A673 (cell line): ENCODE results near the gene EAPP. TPM values are rescaled to one million over a fixed set of nuclear protein-coding genes. Genes with fewer than 3 reads are reported as not detected.

ENCODE experiments used
- BruUV-seq: library from RNA; stranded (reverse); fragments of 400-500 nt; replicated peaks from 2 replicates; lab custom pipeline; 2021; lab: Mats Ljungman, UMichigan
- CTCF ChIA-PET: fragments of 300-600 bp; sonication (Branson Sonifier 250); formaldehyde crosslinking; loops from one replicate; lab custom pipeline; 2022; ENCODE audit warnings: antibody characterized with exemption; lab: Charles Lee
- POLR2A ChIA-PET: fragments of 300-600 bp; sonication (Branson Sonifier 250); formaldehyde crosslinking; loops from one replicate; lab custom pipeline; 2022; ENCODE audit warnings: antibody characterized with exemption; ENCODE audit not compliant: low non-redundant PET; lab: Charles Lee
- DNase-seq: peaks from one replicate; pipeline ENCODE4 v3.0.0-alpha.2; 2015; ENCODE audit warnings: low spot score
- H3K27ac ChIP-seq: fragments of 200-600 bp; sonication (generic); 2 replicates; pipeline ENCODE4 v1.5.1; 2016; ENCODE audit warnings: mixed run types, low read depth, mild to moderate bottlenecking, mixed read lengths, antibody characterized with exemption, low read length; ENCODE audit not compliant: poor library complexity, severe bottlenecking
- H3K27me3 ChIP-seq: fragments of 200-600 bp; sonication (generic); replicated peaks from 2 replicates; pipeline ENCODE4 v1.6.1; 2017; ENCODE audit warnings: mixed run types, low read depth, mild to moderate bottlenecking, mixed read lengths, antibody characterized with exemption, low read length; ENCODE audit not compliant: insufficient read depth, poor library complexity
- H3K36me3 ChIP-seq: fragments of 200-600 bp; sonication (generic); 2 replicates; pipeline ENCODE4 v1.6.1; 2016; ENCODE audit warnings: mixed run types, mild to moderate bottlenecking, mixed read lengths, antibody characterized with exemption, low read length; ENCODE audit not compliant: insufficient read depth, poor library complexity, severe bottlenecking
- H3K4me1 ChIP-seq: fragments of 200-600 bp; sonication (generic); 2 replicates; pipeline ENCODE4 v1.6.1; 2017; ENCODE audit warnings: mixed run types, mild to moderate bottlenecking, mixed read lengths, antibody characterized with exemption, low read length; ENCODE audit not compliant: insufficient read depth, poor library complexity, severe bottlenecking
- H3K4me3 ChIP-seq: fragments of 200-600 bp; sonication (generic); 2 replicates; pipeline ENCODE4 v1.5.1; 2016; ENCODE audit warnings: low read depth, mixed run types, mild to moderate bottlenecking, mixed read lengths, low read length; ENCODE audit not compliant: poor library complexity, severe bottlenecking
- H3K9me3 ChIP-seq: fragments of 200-600 bp; sonication (generic); 2 replicates; pipeline ENCODE4 v1.6.1; 2016; ENCODE audit warnings: mixed run types, low read depth, mild to moderate bottlenecking, mixed read lengths, antibody characterized with exemption, low read length; ENCODE audit not compliant: poor library complexity, severe bottlenecking
- EZH2 ChIP-seq: fragments of 200-600 bp; sonication (generic); IDR thresholded peaks from 2 replicates; pipeline ENCODE4 v1.6.1; 2017; ENCODE audit warnings: borderline replicate concordance, low read depth, mild to moderate bottlenecking, mixed read lengths, antibody characterized with exemption, low read length; ENCODE audit not compliant: poor library complexity, severe bottlenecking
- intact Hi-C: fragments of 100-400 bp; cut with micrococcal nuclease; formaldehyde crosslinking; loops from one replicate; pipeline ENCODE4 v1.10.0; 2022; ENCODE audit not compliant: unreplicated experiment
- total RNA-seq: library from RNA; stranded (reverse); gene quantifications from 2 replicates; pipeline ENCODE4 v1.2.3, GENCODE V29; 2021
- TF ChIP-seq, protein P1 (sequence below): fragments of 300-800, 200-600 bp; sonication (generic); conservative IDR thresholded peaks from 2 replicates; pipeline ENCODE4 v1.5.1; 2017; ENCODE audit warnings: low read depth, mild to moderate bottlenecking, antibody characterized with exemption, low read length, moderate library complexity, mixed read lengths

EAPP gene
- total RNA-seq, 1 experiment from 2014 or later, result 33.1 TPM

DNA sequence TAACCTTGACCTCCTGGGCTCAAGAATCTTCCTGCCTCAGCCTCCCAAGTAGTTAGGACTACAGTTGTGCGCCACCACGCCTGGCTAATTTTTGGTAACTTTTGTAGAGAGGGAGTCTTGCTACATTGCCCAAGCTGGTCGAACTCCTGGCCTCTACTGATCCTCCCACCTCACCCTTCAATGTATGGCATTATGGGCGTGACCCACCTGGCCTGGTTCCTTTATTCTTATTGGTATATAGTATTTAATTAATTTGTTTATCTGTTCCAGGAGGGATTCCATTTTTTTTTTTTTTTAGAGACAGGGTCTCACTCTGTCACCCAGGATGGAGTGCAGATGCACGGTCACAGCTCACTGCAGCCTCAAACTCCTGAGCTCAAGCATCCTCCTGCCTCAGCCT, 40.9 kb upstream of the EAPP start:
- H3K36me3 ChIP-seq, result peaks cover 30% of the 10 kb centered on the region
- no peaks in the 10 kb centered on the region for H3K4me1 ChIP-seq
- TF ChIP-seq EZH2, result no peak
- TF ChIP-seq, protein P1, sequence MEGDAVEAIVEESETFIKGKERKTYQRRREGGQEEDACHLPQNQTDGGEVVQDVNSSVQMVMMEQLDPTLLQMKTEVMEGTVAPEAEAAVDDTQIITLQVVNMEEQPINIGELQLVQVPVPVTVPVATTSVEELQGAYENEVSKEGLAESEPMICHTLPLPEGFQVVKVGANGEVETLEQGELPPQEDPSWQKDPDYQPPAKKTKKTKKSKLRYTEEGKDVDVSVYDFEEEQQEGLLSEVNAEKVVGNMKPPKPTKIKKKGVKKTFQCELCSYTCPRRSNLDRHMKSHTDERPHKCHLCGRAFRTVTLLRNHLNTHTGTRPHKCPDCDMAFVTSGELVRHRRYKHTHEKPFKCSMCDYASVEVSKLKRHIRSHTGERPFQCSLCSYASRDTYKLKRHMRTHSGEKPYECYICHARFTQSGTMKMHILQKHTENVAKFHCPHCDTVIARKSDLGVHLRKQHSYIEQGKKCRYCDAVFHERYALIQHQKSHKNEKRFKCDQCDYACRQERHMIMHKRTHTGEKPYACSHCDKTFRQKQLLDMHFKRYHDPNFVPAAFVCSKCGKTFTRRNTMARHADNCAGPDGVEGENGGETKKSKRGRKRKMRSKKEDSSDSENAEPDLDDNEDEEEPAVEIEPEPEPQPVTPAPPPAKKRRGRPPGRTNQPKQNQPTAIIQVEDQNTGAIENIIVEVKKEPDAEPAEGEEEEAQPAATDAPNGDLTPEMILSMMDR, result no peak
- no peaks in the 10 kb centered on the region for H3K27me3 ChIP-seq
- ChIA-PET POLR2A (no interaction called here), CTCF (interaction anchor here (0.6 kb wide), 1 partner anchor 209 kb away, joined by 3 read pairs; no protein-coding TSS in a partner anchor)
- no peak overlapping the region for H3K4me3 ChIP-seq
- no TSS peak for BruUV-seq
- intact Hi-C loops, result no loop called here
- DNase-seq, result no peak
- no peak overlapping the region for H3K27ac ChIP-seq
- no peaks in the 10 kb centered on the region for H3K9me3 ChIP-seq

GRCh38 chr14:34571771-34572170, 32.3 kb upstream of the EAPP start:
- intact Hi-C loops, result no loop called here
- peaks cover 34% of the 10 kb centered on the region for H3K36me3 ChIP-seq
- ChIA-PET CTCF (no interaction called here), POLR2A (no interaction called here)
- H3K4me1 ChIP-seq, result no peaks in the 10 kb centered on the region
- BruUV-seq, result no TSS peak
- no peak for DNase-seq
- H3K27me3 ChIP-seq, result no peaks in the 10 kb centered on the region
- no peak overlapping the region for H3K4me3 ChIP-seq
- H3K27ac ChIP-seq, result no peak overlapping the region
- TF ChIP-seq, protein P1, result no peak
- no peak for TF ChIP-seq EZH2
- H3K9me3 ChIP-seq, result no peaks in the 10 kb centered on the region

DNA sequence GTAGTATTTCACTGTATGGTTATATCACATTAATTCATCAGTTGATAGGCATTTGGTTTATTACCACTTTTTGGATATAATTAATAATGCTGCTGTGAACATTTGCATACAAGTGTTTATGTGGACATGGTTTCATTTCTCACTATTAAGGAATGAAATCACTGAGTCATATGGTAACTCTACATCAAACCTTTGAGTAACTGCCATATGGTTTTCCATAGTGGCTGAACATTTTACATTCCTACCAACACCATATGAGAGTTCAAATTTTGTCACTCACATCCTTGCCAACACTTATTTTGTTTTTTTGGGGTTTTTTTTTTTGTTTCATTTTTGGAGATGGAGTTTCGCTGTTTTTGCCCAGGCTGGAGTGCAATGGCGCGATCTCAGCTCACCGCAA, 30.2 kb upstream of the EAPP start:
- TF ChIP-seq EZH2, result no peak
- TF ChIP-seq, protein P1, result no peak
- CTCF ChIA-PET, result no interaction called here
- POLR2A ChIA-PET, result no interaction called here
- Histone ChIP-seq H3K27me3 (no peaks in the 10 kb centered on the region), H3K4me3 (no peak overlapping the region), H3K27ac (no peak overlapping the region), H3K36me3 (peaks cover 50% of the 10 kb centered on the region), H3K4me1 (no peaks in the 10 kb centered on the region), H3K9me3 (no peaks in the 10 kb centered on the region)
- intact Hi-C loops, result no loop called here
- no TSS peak for BruUV-seq
- no peak for DNase-seq
